Neural progenitor cell (in vitro differentiated cells): ENCODE measurements around the gene UGT1A3. TPM values are rescaled to one million over a fixed set of nuclear protein-coding genes. Genes with fewer than 3 reads are reported as not detected.

Experiments used
- DNase-seq: peaks from one replicate; pipeline ENCODE4 v3.0.0-alpha.2; 2016; ENCODE audit warnings: low spot score
- H2AFZ ChIP-seq: fragments of 200-600 bp; sonication (generic); replicated peaks from 2 replicates; pipeline ENCODE4 v1.6.1; 2016; ENCODE audit warnings: antibody characterized with exemption
- H3F3A ChIP-seq: fragments of 200-600 bp; sonication (generic); 2 replicates; pipeline ENCODE4 v1.6.1; 2016; ENCODE audit warnings: antibody characterized with exemption, low read depth
- H3K27ac ChIP-seq: fragments of 200-600 bp; sonication (generic); 2 replicates; pipeline ENCODE4 v1.5.1; 2016; ENCODE audit warnings: mild to moderate bottlenecking
- H3K27me3 ChIP-seq: fragments of 200-600 bp; sonication (generic); 2 replicates; pipeline ENCODE4 v1.6.1; 2016; ENCODE audit warnings: mild to moderate bottlenecking, moderate library complexity
- H3K36me3 ChIP-seq: fragments of 200-600 bp; sonication (generic); 2 replicates; pipeline ENCODE4 v1.5.1; 2016
- H3K4me1 ChIP-seq: fragments of 200-600 bp; sonication (generic); 2 replicates; pipeline ENCODE4 v1.6.1; 2016; ENCODE audit warnings: mixed run types
- H3K4me2 ChIP-seq: fragments of 200-600 bp; sonication (generic); 2 replicates; pipeline ENCODE4 v1.6.1; 2016
- H3K4me3 ChIP-seq: fragments of 200-600 bp; sonication (generic); 2 replicates; pipeline ENCODE4 v1.5.1; 2016
- H3K79me2 ChIP-seq: fragments of 200-600 bp; sonication (generic); 2 replicates; pipeline ENCODE4 v1.6.1; 2016; ENCODE audit warnings: low read depth
- H3K9ac ChIP-seq: fragments of 200-600 bp; sonication (generic); 2 replicates; pipeline ENCODE4 v1.6.1; 2016
- H3K9me3 ChIP-seq: fragments of 200-600 bp; sonication (generic); 2 replicates; pipeline ENCODE4 v1.5.1; 2016; ENCODE audit warnings: low read depth
- H4K20me1 ChIP-seq: fragments of 200-600 bp; sonication (generic); 2 replicates; pipeline ENCODE4 v1.6.1; 2016; ENCODE audit warnings: low read depth
- H3K27ac Mint-ChIP-seq: 3 replicates; pipeline ENCODE4 v1.8.0; 2021; ENCODE audit warnings: mixed read lengths
- H3K27me3 Mint-ChIP-seq: 2 replicates; pipeline ENCODE4 v1.8.0; 2022; ENCODE audit warnings: low read depth, mild to moderate bottlenecking, inconsistent platforms, moderate library complexity, mixed read lengths; ENCODE audit not compliant: insufficient read depth
- H3K36me3 Mint-ChIP-seq: 3 replicates; pipeline ENCODE4 v1.8.0; 2021; ENCODE audit warnings: mixed read lengths
- H3K4me1 Mint-ChIP-seq: 3 replicates; pipeline ENCODE4 v1.8.0; 2021; ENCODE audit warnings: mixed read lengths
- H3K4me3 Mint-ChIP-seq: 3 replicates; pipeline ENCODE4 v1.8.0; 2021; ENCODE audit warnings: mild to moderate bottlenecking, moderate library complexity, mixed read lengths
- H3K9me3 Mint-ChIP-seq: 3 replicates; pipeline ENCODE4 v1.8.0; 2020; ENCODE audit warnings: mixed read lengths
- EZH2 ChIP-seq: fragments of 200-600 bp; sonication (generic); IDR thresholded peaks from 2 replicates; pipeline ENCODE4 v1.6.1; 2017; ENCODE audit warnings: antibody characterized with exemption, mild to moderate bottlenecking, moderate library complexity
- EZH2phosphoT487 ChIP-seq: fragments of 200-600 bp; sonication (generic); IDR thresholded peaks from 2 replicates; pipeline ENCODE4 v1.6.1; 2017; ENCODE audit warnings: antibody characterized with exemption
- total RNA-seq: library from RNA; depleted of rRNA; stranded (reverse); fragments of >200 nt; gene quantifications from 2 replicates; pipeline ENCODE4 v1.2.3, GENCODE V29; 2015; ENCODE audit warnings: low replicate concordance
- TF ChIP-seq, protein P1 (sequence below): fragments of 200-600 bp; sonication (generic); IDR thresholded peaks from 2 replicates; pipeline ENCODE4 v1.5.1; 2017; ENCODE audit warnings: antibody characterized with exemption, mild to moderate bottlenecking

The UGT1A3 gene
- total RNA-seq, 1 donor from 2014 or later = not detected

DNA sequence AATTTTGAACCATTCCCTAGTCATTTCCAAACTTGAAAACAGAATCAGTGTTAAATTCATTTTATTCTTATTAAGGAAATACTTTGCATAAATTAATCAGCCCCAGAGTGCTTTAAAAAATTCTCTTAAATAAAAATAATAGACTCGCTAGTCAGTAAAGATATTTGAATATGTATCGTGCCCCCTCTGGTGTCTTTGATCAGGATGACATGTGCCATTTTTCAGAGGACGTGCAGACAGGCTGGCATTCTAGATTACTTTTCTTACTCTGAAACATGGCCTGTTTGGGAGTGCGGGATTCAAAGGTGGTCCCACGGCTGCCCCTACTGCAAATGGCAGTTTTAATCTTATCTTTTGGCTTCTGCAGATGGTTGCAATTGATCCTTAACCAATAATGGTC lies 43.7 kb downstream of the UGT1A3 start:
- no peaks in the 10 kb centered on the region for H4K20me1 ChIP-seq
- no peak overlapping the region for H3K27ac Mint-ChIP-seq
- H3K9me3 ChIP-seq = no peaks in the 10 kb centered on the region
- H3K36me3 Mint-ChIP-seq = peaks cover 5% of the 10 kb centered on the region
- H3K4me1 Mint-ChIP-seq = peaks cover 7% of the 10 kb centered on the region
- H3K27me3 ChIP-seq = no peaks in the 10 kb centered on the region
- DNase-seq = no peak
- no peak overlapping the region for H3K4me3 Mint-ChIP-seq
- H3K4me3 ChIP-seq = no peak overlapping the region
- no peaks in the 10 kb centered on the region for H3K79me2 ChIP-seq
- H3K9me3 Mint-ChIP-seq = peaks cover 28% of the 10 kb centered on the region
- H3K9ac ChIP-seq = no peak overlapping the region
- H3F3A ChIP-seq = no peaks in the 10 kb centered on the region
- H3K27ac ChIP-seq = no peak overlapping the region
- TF ChIP-seq EZH2 = no peak
- TF ChIP-seq EZH2phosphoT487 = no peak
- TF ChIP-seq, protein P1, sequence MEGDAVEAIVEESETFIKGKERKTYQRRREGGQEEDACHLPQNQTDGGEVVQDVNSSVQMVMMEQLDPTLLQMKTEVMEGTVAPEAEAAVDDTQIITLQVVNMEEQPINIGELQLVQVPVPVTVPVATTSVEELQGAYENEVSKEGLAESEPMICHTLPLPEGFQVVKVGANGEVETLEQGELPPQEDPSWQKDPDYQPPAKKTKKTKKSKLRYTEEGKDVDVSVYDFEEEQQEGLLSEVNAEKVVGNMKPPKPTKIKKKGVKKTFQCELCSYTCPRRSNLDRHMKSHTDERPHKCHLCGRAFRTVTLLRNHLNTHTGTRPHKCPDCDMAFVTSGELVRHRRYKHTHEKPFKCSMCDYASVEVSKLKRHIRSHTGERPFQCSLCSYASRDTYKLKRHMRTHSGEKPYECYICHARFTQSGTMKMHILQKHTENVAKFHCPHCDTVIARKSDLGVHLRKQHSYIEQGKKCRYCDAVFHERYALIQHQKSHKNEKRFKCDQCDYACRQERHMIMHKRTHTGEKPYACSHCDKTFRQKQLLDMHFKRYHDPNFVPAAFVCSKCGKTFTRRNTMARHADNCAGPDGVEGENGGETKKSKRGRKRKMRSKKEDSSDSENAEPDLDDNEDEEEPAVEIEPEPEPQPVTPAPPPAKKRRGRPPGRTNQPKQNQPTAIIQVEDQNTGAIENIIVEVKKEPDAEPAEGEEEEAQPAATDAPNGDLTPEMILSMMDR = no peak
- no peaks in the 10 kb centered on the region for H3K4me1 ChIP-seq
- peaks cover 7% of the 10 kb centered on the region for H3K27me3 Mint-ChIP-seq
- H2AFZ ChIP-seq = no peak overlapping the region
- no peaks in the 10 kb centered on the region for H3K36me3 ChIP-seq
- H3K4me2 ChIP-seq = no peak overlapping the region

DNA sequence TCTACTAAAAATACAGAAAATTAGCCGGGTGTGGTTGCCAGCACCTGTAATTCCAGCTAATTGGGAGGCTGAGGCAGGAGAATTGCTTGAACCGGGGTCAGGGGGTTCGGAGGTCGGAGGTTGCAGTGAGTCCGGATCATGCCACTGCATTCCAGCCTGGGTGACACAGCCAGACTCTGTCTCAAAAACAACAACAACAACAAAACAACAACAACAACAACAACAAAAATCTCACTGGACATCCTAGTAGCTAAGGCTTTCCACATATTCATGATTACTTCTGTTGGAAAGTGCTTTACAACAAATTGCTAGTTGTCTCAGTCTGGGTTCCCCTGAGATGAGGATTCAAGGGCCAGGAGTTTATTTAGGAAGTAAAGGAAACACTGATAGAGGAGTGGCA lies 45.0 kb downstream of the UGT1A3 start:
- peaks cover 26% of the 10 kb centered on the region for H3K9me3 Mint-ChIP-seq
- H3K4me3 Mint-ChIP-seq = no peak overlapping the region
- TF ChIP-seq, protein P1 = no peak

DNA sequence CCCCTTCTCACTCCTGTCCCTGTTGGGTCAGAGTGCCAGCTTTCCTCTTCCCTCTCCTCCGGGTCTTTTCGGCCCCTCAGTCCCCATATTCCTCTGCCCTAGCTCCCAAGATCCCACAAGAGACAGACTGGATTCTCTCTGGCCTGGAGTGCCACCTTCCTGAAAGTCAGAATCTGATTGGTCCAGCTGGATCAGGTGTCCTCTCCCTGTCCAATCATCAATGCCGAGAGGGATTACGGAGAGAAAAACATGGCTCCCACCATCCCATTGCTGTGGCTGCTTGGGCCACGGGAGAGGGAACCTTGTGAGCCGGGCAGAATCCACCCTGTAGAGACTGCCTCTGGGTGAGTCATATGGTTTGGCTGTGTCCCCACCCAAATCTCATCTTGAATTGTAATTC lies 46.6 kb downstream of the UGT1A3 start:
- DNase-seq = no peak
- TF ChIP-seq EZH2 (no peak), EZH2phosphoT487 (no peak)
- TF ChIP-seq, protein P1 = no peak
- Histone ChIP-seq H3K9ac (no peak overlapping the region), H3K79me2 (no peaks in the 10 kb centered on the region), H3K27ac (no peak overlapping the region), H3K4me3 (no peak overlapping the region), H3K27me3 (no peaks in the 10 kb centered on the region), H3F3A (no peaks in the 10 kb centered on the region), H2AFZ (no peak overlapping the region), H3K4me1 (no peaks in the 10 kb centered on the region), H3K9me3 (no peaks in the 10 kb centered on the region), H4K20me1 (no peaks in the 10 kb centered on the region), H3K36me3 (no peaks in the 10 kb centered on the region), H3K4me2 (no peak overlapping the region)
- Mint-ChIP-seq H3K36me3 (peaks cover 3% of the 10 kb centered on the region), H3K4me1 (no peaks in the 10 kb centered on the region), H3K9me3 (peaks cover 23% of the 10 kb centered on the region), H3K27ac (no peak overlapping the region), H3K27me3 (peaks cover 9% of the 10 kb centered on the region), H3K4me3 (no peak overlapping the region)

More for the DNA sequence above, 45.0 kb downstream of the UGT1A3 start:
- Histone ChIP-seq H3K4me3 (no peak overlapping the region), H3K27ac (no peak overlapping the region), H2AFZ (no peak overlapping the region), H3K27me3 (no peaks in the 10 kb centered on the region), H3K79me2 (no peaks in the 10 kb centered on the region), H3K4me2 (no peak overlapping the region), H3K4me1 (no peaks in the 10 kb centered on the region), H4K20me1 (no peaks in the 10 kb centered on the region), H3F3A (no peaks in the 10 kb centered on the region), H3K9me3 (no peaks in the 10 kb centered on the region), H3K36me3 (no peaks in the 10 kb centered on the region), H3K9ac (no peak overlapping the region)
- H3K27ac Mint-ChIP-seq = no peak overlapping the region
- no peaks in the 10 kb centered on the region for H3K4me1 Mint-ChIP-seq
- H3K27me3 Mint-ChIP-seq = peaks cover 7% of the 10 kb centered on the region
- peaks cover 3% of the 10 kb centered on the region for H3K36me3 Mint-ChIP-seq
- no peak for DNase-seq

DNA sequence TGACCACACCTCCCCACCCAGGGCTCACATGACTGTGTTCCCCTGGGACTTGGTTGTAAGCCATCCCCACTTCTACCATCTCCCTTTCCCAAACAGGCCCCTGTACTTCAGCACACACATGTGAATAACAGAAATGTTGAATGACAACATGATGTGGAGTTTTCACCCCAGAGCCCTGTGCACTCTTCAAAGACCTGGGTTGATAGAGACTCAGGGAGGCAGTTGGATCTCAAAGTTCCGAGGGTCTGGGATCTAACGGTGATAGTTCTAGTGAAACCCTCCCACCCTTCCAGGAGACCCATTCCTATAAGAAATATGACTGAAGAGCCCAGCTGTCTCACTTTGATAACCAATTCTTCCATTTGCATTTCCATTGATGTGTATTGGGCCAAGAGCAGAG lies 49.2 kb downstream of the UGT1A3 start, which contains the start of gene MROH2A:
Gene MROH2A, plus strand, starts transcription at position 301 of the 400 bp plus-strand sequence. CDS start 1,029 bp downstream, outside the sequence.
- Mint-ChIP-seq H3K27ac (no peak within 1 kb of the TSS), H3K9me3 (peaks cover 16% of the 10 kb centered on the region), H3K27me3 (peaks cover 7% of the 10 kb centered on the region), H3K36me3 (peaks cover 2% of the 10 kb centered on the region), H3K4me3 (no peak within 1 kb of the TSS), H3K4me1 (no peaks in the 10 kb centered on the region)
- Histone ChIP-seq H3K4me3 (no peak within 1 kb of the TSS), H3K27ac (no peak within 1 kb of the TSS), H4K20me1 (no peaks in the 10 kb centered on the region), H3K79me2 (no peaks in the 10 kb centered on the region), H3K27me3 (no peaks in the 10 kb centered on the region), H2AFZ (no peak within 1 kb of the TSS), H3K4me2 (no peak within 1 kb of the TSS), H3K9ac (no peak within 1 kb of the TSS), H3K4me1 (no peaks in the 10 kb centered on the region), H3F3A (no peaks in the 10 kb centered on the region), H3K36me3 (no peaks in the 10 kb centered on the region), H3K9me3 (no peaks in the 10 kb centered on the region)
- no peak for DNase-seq
- TF ChIP-seq EZH2 (no peak), EZH2phosphoT487 (no peak)
- TF ChIP-seq, protein P1 = no peak
